HepG2 (cell line): ENCODE measurements around the gene SSNA1. TPM values are rescaled to one million over a fixed set of nuclear protein-coding genes. Genes with fewer than 3 reads are reported as not detected.

ENCODE experiments used
- ARNT ChIP-seq: fragments of 450-650 bp; IDR thresholded peaks from 2 replicates; pipeline ENCODE4 v1.6.1; 2017
- CHCHD3 ChIP-seq: sonication (generic); formaldehyde crosslinking; IDR thresholded peaks from 2 replicates; pipeline ENCODE4 v1.8.0; 2022; ENCODE audit warnings: mild to moderate bottlenecking, missing genetic modification reagents, moderate library complexity
- DZIP1 ChIP-seq: sonication (generic); formaldehyde crosslinking; IDR thresholded peaks from 2 replicates; pipeline ENCODE4 v1.5.0; 2020; ENCODE audit warnings: mild to moderate bottlenecking, missing genetic modification reagents
- ELF1 ChIP-seq: sonication (generic); formaldehyde crosslinking; IDR thresholded peaks from 2 replicates; pipeline ENCODE4 v1.4.0; 2020; ENCODE audit warnings: missing genetic modification reagents
- FOXC1 ChIP-seq: sonication (generic); formaldehyde crosslinking; IDR thresholded peaks from 2 replicates; pipeline ENCODE4 v1.8.0; 2022; ENCODE audit warnings: mild to moderate bottlenecking, missing genetic modification reagents, borderline replicate concordance
- FOXP4 ChIP-seq: sonication (generic); formaldehyde crosslinking; IDR thresholded peaks from 2 replicates; pipeline ENCODE4 v1.4.0; 2020; ENCODE audit warnings: missing genetic modification reagents
- GABPB1 ChIP-seq: IDR thresholded peaks from 2 replicates; pipeline ENCODE4 v1.6.1; 2016; ENCODE audit warnings: mild to moderate bottlenecking, missing genetic modification reagents, moderate library complexity, missing compliant biosample characterization
- MXI1 ChIP-seq: IDR thresholded peaks from 3 replicates; pipeline ENCODE4 v1.6.1; 2012; ENCODE audit warnings: low read depth, low read length, inconsistent platforms, borderline replicate concordance
- NAIF1 ChIP-seq: sonication (generic); formaldehyde crosslinking; IDR thresholded peaks from 2 replicates; pipeline ENCODE4 v1.5.0; 2020; ENCODE audit warnings: mild to moderate bottlenecking, missing genetic modification reagents, borderline replicate concordance
- PCBP2 ChIP-seq: fragments of 200-400 bp; formaldehyde crosslinking; optimal IDR thresholded peaks from 2 replicates; pipeline ENCODE3; 2018; ENCODE audit warnings: low read length, low read depth; ENCODE audit not compliant: poor library complexity, severe bottlenecking
- PLSCR1 ChIP-seq: sonication (generic); formaldehyde crosslinking; IDR thresholded peaks from 2 replicates; pipeline ENCODE4 v1.5.0; 2020; ENCODE audit warnings: missing genetic modification reagents, mild to moderate bottlenecking, borderline replicate concordance
- POGK ChIP-seq: sonication (generic); formaldehyde crosslinking; conservative IDR thresholded peaks from 2 replicates; pipeline ENCODE4 v1.8.0; 2022; ENCODE audit warnings: mild to moderate bottlenecking, moderate library complexity, missing genetic modification reagents
- SP5 ChIP-seq: IDR thresholded peaks from 2 replicates; pipeline ENCODE4 v1.6.1; 2016; ENCODE audit warnings: low read depth, borderline replicate concordance
- ZNF18 ChIP-seq: sonication (generic); formaldehyde crosslinking; IDR thresholded peaks from 2 replicates; pipeline ENCODE4 v1.8.0; 2022; ENCODE audit warnings: mild to moderate bottlenecking, missing genetic modification reagents; ENCODE audit not compliant: insufficient replicate concordance
- ZNF274 ChIP-seq: sonication (generic); formaldehyde crosslinking; IDR thresholded peaks from 2 replicates; pipeline ENCODE4 v1.5.1; 2020; ENCODE audit warnings: mild to moderate bottlenecking, missing genetic modification reagents
- ZNF562 ChIP-seq: sonication (generic); formaldehyde crosslinking; IDR thresholded peaks from 2 replicates; pipeline ENCODE4 v1.8.0; 2022; ENCODE audit warnings: missing genetic modification reagents, borderline replicate concordance
- ZNF616 ChIP-seq: sonication (generic); formaldehyde crosslinking; IDR thresholded peaks from 2 replicates; pipeline ENCODE4 v1.5.0; 2020; ENCODE audit warnings: low read depth, mild to moderate bottlenecking, missing genetic modification reagents
- ZNF703 ChIP-seq: sonication (generic); formaldehyde crosslinking; IDR thresholded peaks from 2 replicates; pipeline ENCODE4 v1.5.1; 2020; ENCODE audit warnings: missing genetic modification reagents, mild to moderate bottlenecking, moderate library complexity, borderline replicate concordance
- ZNF720 ChIP-seq: sonication (generic); formaldehyde crosslinking; IDR thresholded peaks from 2 replicates; pipeline ENCODE4 v1.4.0; 2020; ENCODE audit warnings: missing genetic modification reagents
- ZNF782 ChIP-seq: sonication (generic); formaldehyde crosslinking; IDR thresholded peaks from 2 replicates; pipeline ENCODE4 v1.4.0; 2020; ENCODE audit warnings: missing genetic modification reagents, mild to moderate bottlenecking, borderline replicate concordance
- ZNF839 ChIP-seq: sonication (generic); formaldehyde crosslinking; IDR thresholded peaks from 2 replicates; pipeline ENCODE4 v1.4.0; 2020; ENCODE audit warnings: missing genetic modification reagents, mild to moderate bottlenecking, borderline replicate concordance
- polyA plus RNA-seq, 8 experiments: library from polyadenylated mRNA; depleted of rRNA in 3 of 8; stranded (reverse) in 7 of 8; unstranded in 1 of 8; fragments of >200 nt; fragmentation: Illumina TruSeq in 4 of 8; extraction: Trizol in 4 of 8; gene quantifications; 2 replicates each; pipeline versions ENCODE4 v1.2.1 to v1.2.3, GENCODE V29; 2011 to 2016; ENCODE audit warnings: low read depth in 4 of 8, missing spikeins in 1 of 8, mixed read lengths in 1 of 8; ENCODE audit not compliant: insufficient read depth in 1 of 8
- total RNA-seq, 5 experiments: library from RNA; depleted of rRNA; stranded (reverse); fragments of >200 nt; fragmentation: Illumina TruSeq; extraction: Trizol; gene quantifications; 2 replicates each; pipeline ENCODE4 v1.2.3, GENCODE V29; 2016; ENCODE audit warnings: low read depth in 1 of 5

SSNA1 gene
- total and polyA plus RNA-seq, 2 of the 13 experiments (the other 11 are each of a cell fraction or from before 2014, with no cell fraction given): 35.9 to 49.4 TPM

- no peak for TF ChIP-seq NAIF1
- no peak for TF ChIP-seq POGK (CRISPR knock-in tag)
- no peak; the same call in 1 of the 2 replicates for TF ChIP-seq ZNF839 (CRISPR knock-in tag)
- no peak for TF ChIP-seq ZNF782 (CRISPR knock-in tag)
- TF ChIP-seq DZIP1 (CRISPR knock-in tag): peak; percentile 80; the same call in 1 of the 2 replicates
- TF ChIP-seq MXI1: peak; percentile 42; the same call in 1 of the 3 replicates
- no peak for TF ChIP-seq ZNF720
- TF ChIP-seq SP5 (CRISPR knock-in tag): peak; percentile 99
- TF ChIP-seq PCBP2: no peak
- TF ChIP-seq ELF1: no peak
- peak; percentile 41; the same call in 1 of the 2 replicates for TF ChIP-seq GABPB1
- peak; percentile 69; the same call in 1 of the 2 replicates for TF ChIP-seq FOXP4 (CRISPR knock-in tag)
- TF ChIP-seq FOXC1 (CRISPR knock-in tag): 0 out of 2 replicates have a peak, but pooled peaks have one; percentile 26
- no peak for TF ChIP-seq ZNF703 (CRISPR knock-in tag)
- no peak for TF ChIP-seq ZNF616 (CRISPR knock-in tag)
- TF ChIP-seq CHCHD3 (CRISPR knock-in tag): no peak
- no peak for TF ChIP-seq ZNF274 (CRISPR knock-in tag)
- no peak for TF ChIP-seq ARNT
- no peak for TF ChIP-seq ZNF562
- TF ChIP-seq PLSCR1 (CRISPR knock-in tag): no peak
- TF ChIP-seq ZNF18 (CRISPR knock-in tag): peak; percentile 86
Measured at GRCh38 chr9:137218754-137219271, 30.3 kb downstream of the SSNA1 start (continued).
